ENCODE data around the gene TMCC2. TPM values are rescaled to one million over a fixed set of nuclear protein-coding genes. Genes with fewer than 3 reads are reported as not detected.
A peak's percentile ranks its signal among the peaks of the same experiment; 100 is the strongest.
"Not testable (repeated sequence)": the region's sequence is repeated elsewhere in the genome, so short reads cannot be mapped to it uniquely, and the experiment has no call there.

The TMCC2 gene
- total RNA-seq, 6 donors from 2014 or later = 1.3 to 7.2 (median 3.8) TPM

DNA sequence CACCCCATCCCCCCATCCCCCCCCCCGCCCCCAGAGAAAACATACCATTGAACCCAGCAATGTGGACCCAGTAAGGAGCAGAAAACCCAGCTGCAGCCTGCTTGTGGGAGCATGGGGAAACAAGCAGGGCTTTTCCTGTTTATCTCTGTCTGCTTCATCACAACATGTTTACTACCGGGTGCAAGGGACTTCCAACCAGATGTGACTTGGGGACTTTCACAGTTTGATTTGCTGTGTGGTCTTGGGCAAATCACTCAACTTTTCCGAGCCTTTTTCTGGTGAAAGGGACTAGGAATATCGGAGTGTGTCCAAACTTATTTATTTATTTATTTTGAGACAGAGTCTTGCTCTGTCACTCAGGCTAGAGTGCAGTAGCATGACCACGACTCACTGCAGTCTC, 3.2 kb downstream of the TMCC2 start:
- no peak for ATAC-seq (ENCODE audit: low FRiP score in 2 of 2)
- WGBS, 2 donors = 78 to 83% methylated on average over 5 of the region's 5 CpGs

DNA sequence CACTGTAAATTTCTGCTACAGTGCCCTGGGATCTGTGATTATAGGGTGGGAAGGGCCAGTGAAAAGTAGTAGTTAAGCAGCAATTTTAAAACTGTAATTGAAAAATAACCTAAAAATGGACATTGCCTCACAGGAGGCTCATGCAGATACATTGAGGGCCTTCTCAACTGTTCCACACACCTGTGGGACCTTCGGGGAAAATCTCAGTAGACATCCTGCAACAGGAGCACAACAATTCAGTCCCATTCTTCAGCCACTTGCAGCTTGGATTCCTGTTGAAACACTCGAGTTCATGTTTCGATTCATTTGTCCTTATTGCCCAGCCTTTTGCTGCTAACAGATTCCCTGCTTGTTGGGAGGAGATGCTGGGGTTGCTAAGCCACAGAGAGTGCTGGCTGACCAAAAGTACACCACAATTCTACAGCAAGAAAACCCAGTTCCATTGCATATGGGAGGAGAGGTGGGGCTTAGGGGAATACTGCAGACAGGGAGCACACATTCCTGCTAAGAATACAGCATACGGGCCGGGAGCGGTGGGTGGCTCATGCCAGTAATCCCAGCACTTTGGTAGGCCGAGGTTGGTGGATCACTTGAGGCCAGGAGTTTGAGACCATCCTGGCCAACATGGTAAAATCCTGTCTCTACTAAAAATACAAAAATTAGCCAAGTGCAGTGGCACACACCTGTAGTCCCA, 4.5 kb downstream of the TMCC2 start:
- H3K4me1 ChIP-seq = peaks cover 30 to 48% (median 33%) of the 10 kb centered on the region in 4 donors
- WGBS, 2 donors = 91 to 94% methylated on average over 7 of the region's 7 CpGs

More for the DNA sequence above, 3.2 kb downstream of the TMCC2 start:
- Histone ChIP-seq H3K4me3 (no peak overlapping the region), H3K36me3 (no peaks in the 10 kb centered on the region), H3K4me1 (peaks cover 27 to 40% (median 30%) of the 10 kb centered on the region in 4 donors), H3K27me3 (no peaks in the 10 kb centered on the region), H3K9me3 (no peaks in the 10 kb centered on the region), H3K27ac (no peak overlapping the region)
- no peak for DNase-seq
- TF ChIP-seq POLR2A (IDR thresholded peaks at IDR 0.05) = no peak
- TF ChIP-seq EP300 (IDR thresholded peaks at IDR 0.05) = no peak
- no peak for TF ChIP-seq POLR2AphosphoS5 (IDR thresholded peaks at IDR 0.05)
- TF ChIP-seq, protein P1, sequence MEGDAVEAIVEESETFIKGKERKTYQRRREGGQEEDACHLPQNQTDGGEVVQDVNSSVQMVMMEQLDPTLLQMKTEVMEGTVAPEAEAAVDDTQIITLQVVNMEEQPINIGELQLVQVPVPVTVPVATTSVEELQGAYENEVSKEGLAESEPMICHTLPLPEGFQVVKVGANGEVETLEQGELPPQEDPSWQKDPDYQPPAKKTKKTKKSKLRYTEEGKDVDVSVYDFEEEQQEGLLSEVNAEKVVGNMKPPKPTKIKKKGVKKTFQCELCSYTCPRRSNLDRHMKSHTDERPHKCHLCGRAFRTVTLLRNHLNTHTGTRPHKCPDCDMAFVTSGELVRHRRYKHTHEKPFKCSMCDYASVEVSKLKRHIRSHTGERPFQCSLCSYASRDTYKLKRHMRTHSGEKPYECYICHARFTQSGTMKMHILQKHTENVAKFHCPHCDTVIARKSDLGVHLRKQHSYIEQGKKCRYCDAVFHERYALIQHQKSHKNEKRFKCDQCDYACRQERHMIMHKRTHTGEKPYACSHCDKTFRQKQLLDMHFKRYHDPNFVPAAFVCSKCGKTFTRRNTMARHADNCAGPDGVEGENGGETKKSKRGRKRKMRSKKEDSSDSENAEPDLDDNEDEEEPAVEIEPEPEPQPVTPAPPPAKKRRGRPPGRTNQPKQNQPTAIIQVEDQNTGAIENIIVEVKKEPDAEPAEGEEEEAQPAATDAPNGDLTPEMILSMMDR (IDR thresholded peaks at IDR 0.05) = no peak

DNA sequence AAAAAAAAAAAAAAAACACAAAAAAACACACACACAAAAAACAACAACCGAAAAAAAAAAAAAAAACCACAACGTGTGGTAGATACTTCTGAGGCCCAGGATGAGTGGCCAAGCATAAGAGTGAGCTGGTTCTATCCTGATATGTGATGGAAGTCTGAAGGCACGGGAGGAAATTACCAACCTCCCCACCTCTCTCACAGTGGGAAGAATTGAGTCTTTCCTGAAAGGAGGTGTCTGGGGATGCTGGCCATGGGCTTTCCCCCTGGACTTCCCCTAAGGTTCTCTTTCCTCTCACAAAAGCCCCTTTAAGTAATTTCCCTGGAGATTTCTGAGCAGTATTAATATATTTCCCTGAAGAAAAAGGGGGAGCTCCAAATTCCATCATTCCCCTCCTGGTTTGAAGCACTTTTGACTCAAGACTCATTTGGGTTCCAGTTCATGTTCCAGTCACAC, 5.2 kb downstream of the TMCC2 start:
- Histone ChIP-seq H3K27me3 (no peaks in the 10 kb centered on the region), H3K4me1 (peaks cover 33 to 51% (median 37%) of the 10 kb centered on the region in 4 donors), H3K36me3 (no peaks in the 10 kb centered on the region), H3K9me3 (no peaks in the 10 kb centered on the region), H3K4me3 (no peak overlapping the region), H3K27ac (peak overlapping the region in 1 of 4 donors; percentile 8)
- ATAC-seq (ENCODE audit: low FRiP score in 2 of 2) (no peak), DNase-seq (no peak)
- TF ChIP-seq POLR2AphosphoS5 (IDR thresholded peaks at IDR 0.05) (no peak), POLR2A (IDR thresholded peaks at IDR 0.05) (no peak), EP300 (IDR thresholded peaks at IDR 0.05) (no peak)
- TF ChIP-seq, protein P1 (IDR thresholded peaks at IDR 0.05) = no peak
- WGBS, 2 donors = 57 to 78% methylated on average over 3 of the region's 3 CpGs

More for the DNA sequence above, 4.5 kb downstream of the TMCC2 start:
- ATAC-seq (ENCODE audit: low FRiP score in 2 of 2) (no peak), DNase-seq (no peak)
- Histone ChIP-seq H3K9me3 (no peaks in the 10 kb centered on the region), H3K27me3 (no peaks in the 10 kb centered on the region), H3K4me3 (no peak overlapping the region), H3K27ac (peak overlapping the region in 1 of 4 donors; percentile 8), H3K36me3 (no peaks in the 10 kb centered on the region)
- no peak for TF ChIP-seq EP300 (IDR thresholded peaks at IDR 0.05)
- no peak for TF ChIP-seq POLR2A (IDR thresholded peaks at IDR 0.05)

DNA sequence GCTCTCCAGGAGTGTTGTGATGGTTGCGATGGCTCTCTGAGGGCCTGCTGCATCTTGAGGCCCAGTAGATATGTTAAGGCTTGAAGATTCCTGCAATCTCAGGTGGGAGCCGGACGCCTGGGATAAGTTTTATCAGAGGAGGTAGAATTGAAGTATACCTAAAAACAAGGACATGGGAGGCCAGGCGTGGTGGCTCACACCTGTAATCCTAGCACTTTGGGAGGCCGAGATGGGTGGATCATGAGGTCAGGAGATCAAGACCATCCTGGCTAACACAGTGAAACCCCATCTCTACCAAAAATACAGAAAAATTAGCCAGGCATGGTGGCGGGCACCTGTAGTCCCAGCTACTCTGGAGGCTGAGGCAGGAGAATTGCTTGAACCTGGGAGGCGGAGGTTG, 6.2 kb downstream of the TMCC2 start:
- not testable (repeated sequence) for H3K27me3 ChIP-seq; H3K9me3 ChIP-seq; H3K36me3 ChIP-seq; H3K4me3 ChIP-seq; ATAC-seq (ENCODE audit: low FRiP score in 2 of 2); H3K27ac ChIP-seq; DNase-seq
- H3K4me1 ChIP-seq = peaks cover 24 to 46% (median 35%) of the 10 kb centered on the region in 4 donors
- WGBS, 2 donors = 95 to 100% methylated on average over 7 of the region's 7 CpGs

DNA sequence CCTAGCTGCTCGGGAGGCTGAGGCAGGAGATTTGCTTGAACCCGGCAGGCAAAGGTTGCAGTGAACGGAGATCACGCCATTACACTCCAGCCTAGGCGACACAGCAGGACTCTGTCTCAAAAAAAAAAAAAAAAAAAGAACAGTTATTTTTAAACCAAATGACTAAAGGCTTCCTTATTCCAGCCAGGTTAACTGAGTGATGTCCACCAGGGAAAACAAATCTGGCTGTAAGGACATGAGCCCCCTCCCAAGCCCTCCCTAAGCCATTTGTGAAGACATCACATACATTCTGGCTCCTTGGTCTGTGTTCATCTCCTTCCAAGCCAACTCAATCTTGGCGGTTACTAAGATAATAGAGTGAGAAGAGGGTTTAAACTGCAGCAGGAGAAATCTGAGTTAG, 8.2 kb downstream of the TMCC2 start:
- Histone ChIP-seq H3K4me3 (no peak overlapping the region), H3K4me1 (peaks cover 10 to 37% (median 26%) of the 10 kb centered on the region in 4 donors), H3K27ac (peak overlapping the region in 2 of 4 donors; percentile 19 to 21), H3K27me3 (no peaks in the 10 kb centered on the region), H3K9me3 (no peaks in the 10 kb centered on the region), H3K36me3 (no peaks in the 10 kb centered on the region)
- no peak for DNase-seq
- ATAC-seq (ENCODE audit: low FRiP score in 2 of 2) = no peak
- WGBS, 2 donors = 68 to 84% methylated on average over 6 of the region's 6 CpGs
- TF ChIP-seq POLR2AphosphoS5 (IDR thresholded peaks at IDR 0.05) = no peak
- no peak for TF ChIP-seq EP300 (IDR thresholded peaks at IDR 0.05)
- no peak for TF ChIP-seq POLR2A (IDR thresholded peaks at IDR 0.05)
- TF ChIP-seq, protein P1 (IDR thresholded peaks at IDR 0.05) = no peak

DNA sequence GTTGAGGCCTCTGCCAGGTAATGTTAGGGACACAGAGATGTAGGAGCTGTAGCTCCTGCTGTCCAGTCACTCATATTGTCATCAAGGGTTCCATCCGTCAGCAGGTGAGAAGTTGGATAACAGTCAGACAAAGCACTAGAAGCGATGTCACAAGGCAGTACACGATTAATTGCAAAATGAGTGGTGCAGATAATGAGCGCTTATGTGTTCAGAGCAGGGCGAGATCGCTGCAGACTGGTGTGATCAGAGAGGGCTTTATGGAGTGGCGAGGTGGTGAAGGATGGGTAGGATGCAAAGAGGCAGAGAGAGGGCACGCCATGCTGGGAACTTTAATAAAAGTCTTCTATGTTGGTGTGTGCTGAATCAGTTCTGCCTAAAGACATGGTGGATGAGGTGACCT, 8.8 kb downstream of the TMCC2 start:
- no peak overlapping the region for H3K4me3 ChIP-seq
- no peaks in the 10 kb centered on the region for H3K27me3 ChIP-seq
- TF ChIP-seq POLR2A (IDR thresholded peaks at IDR 0.05) (no peak), POLR2AphosphoS5 (IDR thresholded peaks at IDR 0.05) (no peak), EP300 (IDR thresholded peaks at IDR 0.05) (no peak)
- TF ChIP-seq, protein P1 (IDR thresholded peaks at IDR 0.05) = no peak
- H3K36me3 ChIP-seq = peaks cover 0 to under 1% (median 0%) of the 10 kb centered on the region in 4 donors
- H3K27ac ChIP-seq = no peak overlapping the region
- DNase-seq (no peak), ATAC-seq (ENCODE audit: low FRiP score in 2 of 2) (no peak)
- 75 to 79% methylated on average over 8 of the region's 8 CpGs for WGBS, 2 donors
- H3K9me3 ChIP-seq = no peaks in the 10 kb centered on the region
- peaks cover 10 to 37% (median 26%) of the 10 kb centered on the region in 4 donors for H3K4me1 ChIP-seq

Data from upper lobe of left lung (tissue), 6 donors.